HepG2 (cell line): ENCODE measurements around the gene CTSS. TPM values are rescaled to one million over a fixed set of nuclear protein-coding genes. Genes with fewer than 3 reads are reported as not detected.

Experiments used
- ATAC-seq: fragments of 200-7000 bp; cut with Tn5 transposase; 3 replicates; pipeline ENCODE4 v1.9.1; 2020; ENCODE audit warnings: mild to moderate bottlenecking, moderate library complexity
- BruUV-seq: library from RNA; stranded (reverse); fragments of 400-500 nt; replicated peaks from 2 replicates; lab custom pipeline; 2021; lab: Mats Ljungman, UMichigan
- CTCF ChIA-PET: fragments of 300-600 bp; formaldehyde crosslinking; extraction: SDS; loops from one replicate; lab custom pipeline; 2021; ENCODE audit warnings: low total read pairs, inconsistent platforms, low intra/inter-chr PET ratio; lab: Yijun Ruan, JAX
- POLR2A ChIA-PET: fragments of 350-600 bp; sonication (Branson Sonifier 250); formaldehyde crosslinking; loops from one replicate; lab custom pipeline; 2020; ENCODE audit warnings: antibody characterized with exemption, inconsistent platforms; lab: Yijun Ruan, JAX
- DNase-seq: peaks from one replicate; pipeline ENCODE4 v3.0.0-alpha.2; 2015; ENCODE audit warnings: low spot score
- FAIRE-seq: peaks from 3 replicates; lab custom pipeline; 2011; peaks lifted over from hg19 to GRCh38; lab: Jason Lieb, UNC
- H2AFZ ChIP-seq: one replicate; pipeline ENCODE4 v1.6.1; 2011; ENCODE audit warnings: low read length, inconsistent platforms
- H3K27ac ChIP-seq: fragments of 300-600 bp; 3 replicates; pipeline ENCODE4 v1.8.0; 2011; ENCODE audit warnings: mixed run types, mild to moderate bottlenecking, mixed read lengths, low read length, inconsistent platforms; ENCODE audit not compliant: insufficient read depth; ENCODE audit errors: extremely low read length
- H3K27me3 ChIP-seq, 2 experiments: fragments of 200-600 bp in 1 of 2; 2 replicates in 1 of 2; 3 replicates in 1 of 2; pipeline versions ENCODE4 v1.6.0 to v1.8.0; 2011; ENCODE audit warnings: low read length in 2 of 2, mild to moderate bottlenecking in 2 of 2, moderate library complexity in 2 of 2, inconsistent platforms in 1 of 2; ENCODE audit not compliant: insufficient read depth in 2 of 2, control insufficient read depth in 1 of 2
- H3K36me3 ChIP-seq, 2 experiments: fragments of 200-600 bp in 1 of 2; replicated peaks in 1 of 2; 2 replicates in 1 of 2; 3 replicates in 1 of 2; pipeline versions ENCODE4 v1.5.1 to v1.8.0; 2011; ENCODE audit warnings: low read length in 2 of 2, inconsistent platforms in 1 of 2; ENCODE audit not compliant: insufficient read depth in 2 of 2, control insufficient read depth in 1 of 2
- H3K4me1 ChIP-seq: 2 replicates; pipeline ENCODE4 v1.5.1; 2012; ENCODE audit warnings: low read length, inconsistent platforms; ENCODE audit not compliant: insufficient read depth
- H3K4me2 ChIP-seq: 2 replicates; pipeline ENCODE4 v1.6.0; 2011; ENCODE audit warnings: low read depth, low read length, inconsistent platforms
- H3K4me3 ChIP-seq, 3 experiments: fragments of 200-600 bp in 1 of 3; sonication (generic), shearing (Covaris generic) in 1 of 3; replicated peaks in 1 of 3; 2 replicates each; pipeline ENCODE4 v1.5.1; 2011 to 2016; ENCODE audit warnings: low read length in 3 of 3, inconsistent platforms in 2 of 3, low read depth in 2 of 3, mild to moderate bottlenecking in 2 of 3, control low read depth in 1 of 3, mixed read lengths in 1 of 3; ENCODE audit not compliant: insufficient read depth in 1 of 3
- H3K79me2 ChIP-seq: one replicate; pipeline ENCODE4 v1.6.1; 2011; ENCODE audit warnings: low read length, inconsistent platforms; ENCODE audit not compliant: insufficient read depth
- H3K9ac ChIP-seq: 2 replicates; pipeline ENCODE4 v1.6.0; 2011; ENCODE audit warnings: mild to moderate bottlenecking, low read depth, low read length, inconsistent platforms; ENCODE audit not compliant: insufficient read depth
- H3K9me3 ChIP-seq: 2 replicates; pipeline ENCODE4 v1.5.1; 2012; ENCODE audit warnings: mild to moderate bottlenecking, low read length
- H4K20me1 ChIP-seq: 2 replicates; pipeline ENCODE4 v1.6.0; 2011; ENCODE audit warnings: inconsistent platforms, mild to moderate bottlenecking, low read length, moderate library complexity; ENCODE audit not compliant: insufficient read depth
- CEBPG ChIP-seq: IDR thresholded peaks from 2 replicates; pipeline ENCODE4 v1.6.1; 2016
- DRAP1 ChIP-seq: IDR thresholded peaks from 2 replicates; pipeline ENCODE4 v1.6.1; 2016; ENCODE audit warnings: missing genetic modification reagents, missing compliant biosample characterization
- FOXK1 ChIP-seq: sonication (generic); formaldehyde crosslinking; IDR thresholded peaks from 2 replicates; pipeline ENCODE4 v1.4.0; 2020; ENCODE audit warnings: low read depth, missing genetic modification reagents, borderline replicate concordance
- MTERF4 ChIP-seq: sonication (generic); formaldehyde crosslinking; IDR thresholded peaks from 2 replicates; pipeline ENCODE4 v1.8.0; 2023; ENCODE audit warnings: mild to moderate bottlenecking, missing genetic modification reagents
- NFE2L2 ChIP-seq: fragments of 150-350 bp; IDR thresholded peaks from 2 replicates; pipeline ENCODE4 v1.6.1; 2014; ENCODE audit warnings: low read length
- SRSF9 ChIP-seq: fragments of 200-400 bp; formaldehyde crosslinking; IDR thresholded peaks from 2 replicates; pipeline ENCODE4 v1.6.1; 2018; ENCODE audit warnings: borderline replicate concordance, mild to moderate bottlenecking, low read depth, low read length; ENCODE audit not compliant: insufficient read depth, poor library complexity, severe bottlenecking
- TGIF2 ChIP-seq: IDR thresholded peaks from 2 replicates; pipeline ENCODE4 v1.6.1; 2016; ENCODE audit warnings: control low read depth, missing compliant biosample characterization
- THAP8 ChIP-seq: sonication (generic); formaldehyde crosslinking; IDR thresholded peaks from 2 replicates; pipeline ENCODE4 v1.5.1; 2020; ENCODE audit warnings: missing genetic modification reagents, mild to moderate bottlenecking, borderline replicate concordance
- ZNF235 ChIP-seq: sonication (generic); formaldehyde crosslinking; IDR thresholded peaks from 2 replicates; pipeline ENCODE4 v1.8.1; 2023; ENCODE audit warnings: mild to moderate bottlenecking, missing genetic modification reagents, borderline replicate concordance
- ZNF263 ChIP-seq: sonication (generic); formaldehyde crosslinking; IDR thresholded peaks from 2 replicates; pipeline ENCODE4 v1.4.0; 2020; ENCODE audit warnings: missing genetic modification reagents
- ZNF382 ChIP-seq: sonication (generic); formaldehyde crosslinking; IDR thresholded peaks from 2 replicates; pipeline ENCODE4 v1.5.0; 2020; ENCODE audit warnings: missing genetic modification reagents, mild to moderate bottlenecking, borderline replicate concordance
- ZNF598 ChIP-seq: sonication (generic); formaldehyde crosslinking; IDR thresholded peaks from 2 replicates; pipeline ENCODE4 v1.5.1; 2020; ENCODE audit warnings: mild to moderate bottlenecking, missing genetic modification reagents, borderline replicate concordance
- ZSCAN20 ChIP-seq: sonication (generic); formaldehyde crosslinking; IDR thresholded peaks from 2 replicates; pipeline ENCODE4 v1.4.0; 2020; ENCODE audit warnings: missing genetic modification reagents, mild to moderate bottlenecking, borderline replicate concordance
- WGBS: methylation state at CpG from one replicate; pipeline ENCODE4 v1.1.6; 2017; ENCODE audit warnings: low lambda C conversion rate; 5-methylcytosine and 5-hydroxymethylcytosine counted together
- in situ Hi-C: cut with HindIII; loops from 2 replicates; pipeline ENCODE4 v1.10.0; 2017; ENCODE audit warnings: low pct_unique_long_range_greater_than_20kb; ENCODE audit not compliant: extremely low pct_ligation_motif_present
- intact Hi-C: fragments of 100-400 bp; cut with micrococcal nuclease; formaldehyde crosslinking; loops from one replicate; pipeline ENCODE4 v1.10.0; 2022; ENCODE audit not compliant: unreplicated experiment
- polyA plus RNA-seq, 8 experiments: library from polyadenylated mRNA; depleted of rRNA in 3 of 8; stranded (reverse) in 7 of 8; unstranded in 1 of 8; fragments of >200 nt; fragmentation: Illumina TruSeq in 4 of 8; extraction: Trizol in 4 of 8; gene quantifications; 2 replicates each; pipeline versions ENCODE4 v1.2.1 to v1.2.3, GENCODE V29; 2011 to 2016; ENCODE audit warnings: low read depth in 4 of 8, missing spikeins in 1 of 8, mixed read lengths in 1 of 8; ENCODE audit not compliant: insufficient read depth in 1 of 8
- total RNA-seq, 5 experiments: library from RNA; depleted of rRNA; stranded (reverse); fragments of >200 nt; fragmentation: Illumina TruSeq; extraction: Trizol; gene quantifications; 2 replicates each; pipeline ENCODE4 v1.2.3, GENCODE V29; 2016; ENCODE audit warnings: low read depth in 1 of 5
- TF ChIP-seq, protein P1 (sequence below): fragments of 450-650 bp; IDR thresholded peaks from 2 replicates; pipeline ENCODE4 v1.6.1; 2017
- TF ChIP-seq, protein P2 (sequence below): sonication (generic); formaldehyde crosslinking; IDR thresholded peaks from 2 replicates; pipeline ENCODE4 v1.5.1; 2020; ENCODE audit warnings: mild to moderate bottlenecking, missing genetic modification reagents
- TF ChIP-seq, protein P3 (sequence below): sonication (generic); formaldehyde crosslinking; IDR thresholded peaks from 2 replicates; pipeline ENCODE4 v1.4.0; 2020; ENCODE audit warnings: missing genetic modification reagents, borderline replicate concordance

Gene CTSS
- total and polyA plus RNA-seq, 2 of the 13 experiments (the other 11 are each of a cell fraction or from before 2014, with no cell fraction given) = 0.33 to 1.0 TPM

GRCh38 chr1:150763018-150763417 is 2.6 kb downstream of the CTSS start (continued):
- TF ChIP-seq DRAP1 (CRISPR knock-in tag) = no peak
- no peak for TF ChIP-seq ZSCAN20 (CRISPR knock-in tag)
- TF ChIP-seq MTERF4 (CRISPR knock-in tag) = no peak
- TF ChIP-seq FOXK1 (CRISPR knock-in tag) = no peak
- no peak for TF ChIP-seq SRSF9
- no peak for TF ChIP-seq TGIF2
- no peak for TF ChIP-seq NFE2L2
- no peak for TF ChIP-seq ZNF263 (CRISPR knock-in tag)
- TF ChIP-seq, all 625 proteins: peak for 0

GRCh38 chr1:150762552-150762951 is 3.0 kb downstream of the CTSS start:
- no peaks in the 10 kb centered on the region for H3K36me3 ChIP-seq
- BruUV-seq = no TSS peak
- intact Hi-C loops (loop anchor here (10.0 kb wide), 1 partner anchor 48 kb away; no protein-coding TSS in a partner anchor), in situ Hi-C loops (no loop called here)
- DNase-seq (no peak), ATAC-seq (no peak), FAIRE-seq (no peak)
- WGBS = 93% methylated on average over 2 of the region's 2 CpGs
- peaks cover 22% of the 10 kb centered on the region for H3K4me1 ChIP-seq
- H3K27me3 ChIP-seq = no peaks in the 10 kb centered on the region
- peaks cover 6% of the 10 kb centered on the region; the same call in 1 of the 2 replicates for H3K9me3 ChIP-seq
- POLR2A ChIA-PET = no interaction called here
- no peaks in the 10 kb centered on the region for H3K79me2 ChIP-seq
- H3K4me2 ChIP-seq = no peak overlapping the region
- H3K9ac ChIP-seq = no peak overlapping the region
- no peaks in the 10 kb centered on the region for H4K20me1 ChIP-seq
- H2AFZ ChIP-seq = no peak overlapping the region
- CTCF ChIA-PET = no interaction called here
- no peak overlapping the region for H3K27ac ChIP-seq
- no peak overlapping the region for H3K4me3 ChIP-seq
- TF ChIP-seq, protein P1, sequence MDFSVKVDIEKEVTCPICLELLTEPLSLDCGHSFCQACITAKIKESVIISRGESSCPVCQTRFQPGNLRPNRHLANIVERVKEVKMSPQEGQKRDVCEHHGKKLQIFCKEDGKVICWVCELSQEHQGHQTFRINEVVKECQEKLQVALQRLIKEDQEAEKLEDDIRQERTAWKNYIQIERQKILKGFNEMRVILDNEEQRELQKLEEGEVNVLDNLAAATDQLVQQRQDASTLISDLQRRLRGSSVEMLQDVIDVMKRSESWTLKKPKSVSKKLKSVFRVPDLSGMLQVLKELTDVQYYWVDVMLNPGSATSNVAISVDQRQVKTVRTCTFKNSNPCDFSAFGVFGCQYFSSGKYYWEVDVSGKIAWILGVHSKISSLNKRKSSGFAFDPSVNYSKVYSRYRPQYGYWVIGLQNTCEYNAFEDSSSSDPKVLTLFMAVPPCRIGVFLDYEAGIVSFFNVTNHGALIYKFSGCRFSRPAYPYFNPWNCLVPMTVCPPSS = no peak
- no peak for TF ChIP-seq ZNF598 (CRISPR knock-in tag)
- TF ChIP-seq, protein P2, sequence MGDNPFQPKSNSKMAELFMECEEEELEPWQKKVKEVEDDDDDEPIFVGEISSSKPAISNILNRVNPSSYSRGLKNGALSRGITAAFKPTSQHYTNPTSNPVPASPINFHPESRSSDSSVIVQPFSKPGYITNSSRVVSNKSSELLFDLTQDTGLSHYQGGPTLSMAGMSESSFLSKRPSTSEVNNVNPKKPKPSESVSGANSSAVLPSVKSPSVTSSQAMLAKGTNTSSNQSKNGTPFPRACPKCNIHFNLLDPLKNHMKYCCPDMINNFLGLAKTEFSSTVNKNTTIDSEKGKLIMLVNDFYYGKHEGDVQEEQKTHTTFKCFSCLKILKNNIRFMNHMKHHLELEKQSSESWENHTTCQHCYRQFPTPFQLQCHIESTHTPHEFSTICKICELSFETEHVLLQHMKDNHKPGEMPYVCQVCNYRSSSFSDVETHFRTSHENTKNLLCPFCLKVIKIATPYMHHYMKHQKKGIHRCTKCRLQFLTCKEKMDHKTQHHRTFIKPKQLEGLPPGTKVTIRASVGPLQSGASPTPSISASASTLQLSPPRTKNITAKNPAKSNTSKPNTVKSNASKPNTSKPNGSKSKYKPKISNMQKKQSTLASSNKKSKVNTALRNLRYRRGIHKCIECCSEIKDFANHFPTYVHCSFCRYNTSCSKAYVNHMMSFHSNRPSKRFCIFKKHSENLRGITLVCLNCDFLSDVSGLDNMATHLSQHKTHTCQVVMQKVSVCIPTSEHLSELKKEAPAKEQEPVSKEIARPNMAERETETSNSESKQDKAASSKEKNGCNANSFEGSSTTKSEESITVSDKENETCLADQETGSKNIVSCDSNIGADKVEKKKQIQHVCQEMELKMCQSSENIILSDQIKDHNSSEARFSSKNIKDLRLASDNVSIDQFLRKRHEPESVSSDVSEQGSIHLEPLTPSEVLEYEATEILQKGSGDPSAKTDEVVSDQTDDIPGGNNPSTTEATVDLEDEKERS = no peak
- TF ChIP-seq CEBPG (CRISPR knock-in tag) = no peak
- TF ChIP-seq ZNF235 (CRISPR knock-in tag) = no peak
- TF ChIP-seq, protein P3, sequence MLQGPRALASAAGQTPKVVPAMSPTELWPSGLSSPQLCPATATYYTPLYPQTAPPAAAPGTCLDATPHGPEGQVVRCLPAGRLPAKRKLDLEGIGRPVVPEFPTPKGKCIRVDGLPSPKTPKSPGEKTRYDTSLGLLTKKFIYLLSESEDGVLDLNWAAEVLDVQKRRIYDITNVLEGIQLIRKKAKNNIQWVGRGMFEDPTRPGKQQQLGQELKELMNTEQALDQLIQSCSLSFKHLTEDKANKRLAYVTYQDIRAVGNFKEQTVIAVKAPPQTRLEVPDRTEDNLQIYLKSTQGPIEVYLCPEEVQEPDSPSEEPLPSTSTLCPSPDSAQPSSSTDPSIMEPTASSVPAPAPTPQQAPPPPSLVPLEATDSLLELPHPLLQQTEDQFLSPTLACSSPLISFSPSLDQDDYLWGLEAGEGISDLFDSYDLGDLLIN = no peak
- TF ChIP-seq THAP8 = no peak
- TF ChIP-seq ZNF382 (CRISPR knock-in tag) = no peak
